K562 (cell line): ENCODE measurements around the gene METTL2B. TPM values are rescaled to one million over a fixed set of nuclear protein-coding genes. Genes with fewer than 3 reads are reported as not detected.

Experiments
- GABPB1 ChIP-seq: sonication (generic); formaldehyde crosslinking; IDR thresholded peaks from 2 replicates; pipeline ENCODE4 v1.8.0; 2022; ENCODE audit warnings: mild to moderate bottlenecking, missing genetic modification reagents
- OTX1 ChIP-seq: fragments of 450-650 bp; formaldehyde crosslinking; IDR thresholded peaks from 2 replicates; pipeline ENCODE4 v1.4.0; 2022; ENCODE audit warnings: mild to moderate bottlenecking
- PTTG1 ChIP-seq: fragments of 450-650 bp; IDR thresholded peaks from 2 replicates; pipeline ENCODE4 v1.6.1; 2016; ENCODE audit warnings: low read depth, mild to moderate bottlenecking, missing genetic modification characterization, missing compliant biosample characterization
- SIX5 ChIP-seq, 2 experiments: IDR thresholded peaks; 2 replicates each; pipeline ENCODE4 v1.6.1; 2011; ENCODE audit warnings: low read length in 2 of 2, borderline replicate concordance in 1 of 2, low read depth in 1 of 2, mild to moderate bottlenecking in 1 of 2, moderate library complexity in 1 of 2; ENCODE audit not compliant: insufficient read depth in 1 of 2
- ZKSCAN3 ChIP-seq: fragments of 250-450 bp; sonication (Bioruptor Pico); IDR thresholded peaks from 2 replicates; pipeline ENCODE4 v1.4.0; 2020
- ZNF282 ChIP-seq: sonication (generic); formaldehyde crosslinking; IDR thresholded peaks from 2 replicates; pipeline ENCODE4 v1.8.1; 2023; ENCODE audit warnings: missing genetic modification reagents
- ZNF699 ChIP-seq: fragments of 250-450 bp; sonication (Bioruptor Pico); IDR thresholded peaks from 2 replicates; pipeline ENCODE4 v1.8.0; 2021; ENCODE audit warnings: mild to moderate bottlenecking, moderate library complexity; ENCODE audit not compliant: insufficient replicate concordance
- polyA plus RNA-seq, 8 experiments: library from polyadenylated mRNA; depleted of rRNA in 4 of 8; stranded (reverse) in 5 of 8; unstranded in 3 of 8; fragments of >200 nt; fragmentation: Nextera tagmentation in 2 of 8; fragmentation: Illumina TruSeq in 1 of 8; extraction: Ambion mirVana in 2 of 8; extraction: Trizol in 1 of 8; gene quantifications; 2 replicates each; pipeline versions ENCODE4 v1.2.1 to v1.2.3, GENCODE V29; 2011 to 2014; ENCODE audit warnings: inconsistent platforms in 1 of 8, missing spikeins in 1 of 8
- total RNA-seq, 7 experiments: library from RNA; depleted of rRNA in 6 of 7; stranded (reverse); fragments of >200 nt in 6 of 7; fragmentation: Illumina TruSeq in 2 of 7; extraction: Trizol in 2 of 7; gene quantifications; 2 replicates each; pipeline versions ENCODE4 v1.2.1 to v1.2.3, GENCODE V29; 2011 to 2021; ENCODE audit warnings: low replicate concordance in 1 of 7
- TF ChIP-seq, protein P1 (sequence below): fragments of 450-650 bp; formaldehyde crosslinking; IDR thresholded peaks from 2 replicates; pipeline ENCODE4 v1.4.0; 2020; ENCODE audit warnings: mild to moderate bottlenecking, moderate library complexity
- TF ChIP-seq, protein P2 (sequence below): IDR thresholded peaks from 2 replicates; pipeline ENCODE4 v1.6.1; 2011; ENCODE audit warnings: borderline replicate concordance, low read depth, mild to moderate bottlenecking, moderate library complexity, low read length; ENCODE audit not compliant: insufficient read depth, poor library complexity, severe bottlenecking
- TF ChIP-seq, protein P3 (sequence below), 2 experiments: fragments of 450-650 bp in 1 of 2; sonication (generic) in 1 of 2; formaldehyde crosslinking; conservative IDR thresholded peaks; 2 replicates each; pipeline versions ENCODE4 v1.4.0 to v1.8.1; 2020 to 2022; ENCODE audit warnings: mild to moderate bottlenecking in 1 of 2, missing genetic modification reagents in 1 of 2

The METTL2B gene
- total and polyA plus RNA-seq, 9 of the 15 experiments (the other 6 are each of a cell fraction or from before 2014, with no cell fraction given), result 35.9 to 95.7 (median 79.2) TPM

DNA sequence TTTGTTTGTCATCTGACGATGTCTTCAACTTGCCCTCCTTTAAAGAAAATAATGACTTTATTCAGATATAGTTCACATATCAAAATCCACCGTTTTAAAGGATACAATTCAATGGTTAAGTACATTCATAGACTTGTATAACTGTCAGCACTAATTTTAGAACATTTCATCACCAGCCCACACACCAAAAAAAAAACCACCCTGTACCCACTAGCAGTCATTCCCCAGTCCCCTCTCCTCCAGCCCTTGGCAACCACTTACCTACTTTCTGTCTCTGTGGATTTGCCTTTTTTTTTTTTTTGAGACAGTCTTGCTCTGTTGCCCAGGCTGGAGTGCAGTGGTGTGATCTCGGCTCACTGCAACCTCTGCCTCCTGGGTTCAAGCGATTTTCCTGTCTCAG, 26.1 kb upstream of the METTL2B start (continued):
- TF ChIP-seq, protein P1, sequence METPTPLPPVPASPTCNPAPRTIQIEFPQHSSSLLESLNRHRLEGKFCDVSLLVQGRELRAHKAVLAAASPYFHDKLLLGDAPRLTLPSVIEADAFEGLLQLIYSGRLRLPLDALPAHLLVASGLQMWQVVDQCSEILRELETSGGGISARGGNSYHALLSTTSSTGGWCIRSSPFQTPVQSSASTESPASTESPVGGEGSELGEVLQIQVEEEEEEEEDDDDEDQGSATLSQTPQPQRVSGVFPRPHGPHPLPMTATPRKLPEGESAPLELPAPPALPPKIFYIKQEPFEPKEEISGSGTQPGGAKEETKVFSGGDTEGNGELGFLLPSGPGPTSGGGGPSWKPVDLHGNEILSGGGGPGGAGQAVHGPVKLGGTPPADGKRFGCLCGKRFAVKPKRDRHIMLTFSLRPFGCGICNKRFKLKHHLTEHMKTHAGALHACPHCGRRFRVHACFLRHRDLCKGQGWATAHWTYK (CRISPR knock-in tag), result no peak
- TF ChIP-seq, protein P2, sequence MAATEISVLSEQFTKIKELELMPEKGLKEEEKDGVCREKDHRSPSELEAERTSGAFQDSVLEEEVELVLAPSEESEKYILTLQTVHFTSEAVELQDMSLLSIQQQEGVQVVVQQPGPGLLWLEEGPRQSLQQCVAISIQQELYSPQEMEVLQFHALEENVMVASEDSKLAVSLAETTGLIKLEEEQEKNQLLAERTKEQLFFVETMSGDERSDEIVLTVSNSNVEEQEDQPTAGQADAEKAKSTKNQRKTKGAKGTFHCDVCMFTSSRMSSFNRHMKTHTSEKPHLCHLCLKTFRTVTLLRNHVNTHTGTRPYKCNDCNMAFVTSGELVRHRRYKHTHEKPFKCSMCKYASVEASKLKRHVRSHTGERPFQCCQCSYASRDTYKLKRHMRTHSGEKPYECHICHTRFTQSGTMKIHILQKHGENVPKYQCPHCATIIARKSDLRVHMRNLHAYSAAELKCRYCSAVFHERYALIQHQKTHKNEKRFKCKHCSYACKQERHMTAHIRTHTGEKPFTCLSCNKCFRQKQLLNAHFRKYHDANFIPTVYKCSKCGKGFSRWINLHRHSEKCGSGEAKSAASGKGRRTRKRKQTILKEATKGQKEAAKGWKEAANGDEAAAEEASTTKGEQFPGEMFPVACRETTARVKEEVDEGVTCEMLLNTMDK, result no peak
- TF ChIP-seq PTTG1 (tag), result no peak
- TF ChIP-seq ZKSCAN3, result no peak
- TF ChIP-seq OTX1 (CRISPR knock-in tag), result no peak
- TF ChIP-seq, protein P3, sequence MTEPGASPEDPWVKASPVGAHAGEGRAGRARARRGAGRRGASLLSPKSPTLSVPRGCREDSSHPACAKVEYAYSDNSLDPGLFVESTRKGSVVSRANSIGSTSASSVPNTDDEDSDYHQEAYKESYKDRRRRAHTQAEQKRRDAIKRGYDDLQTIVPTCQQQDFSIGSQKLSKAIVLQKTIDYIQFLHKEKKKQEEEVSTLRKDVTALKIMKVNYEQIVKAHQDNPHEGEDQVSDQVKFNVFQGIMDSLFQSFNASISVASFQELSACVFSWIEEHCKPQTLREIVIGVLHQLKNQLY (CRISPR knock-in tag; conservative IDR thresholded peaks at IDR 0.05), result no peak
- TF ChIP-seq ZNF699 (CRISPR knock-in tag), result no peak
- no peak for TF ChIP-seq GABPB1 (CRISPR knock-in tag)
- TF ChIP-seq SIX5 (IDR thresholded peaks at IDR 0.05; ENCODE audit: borderline replicate concordance in 1 of 2, insufficient read depth in 1 of 2, low read depth in 1 of 2, low read length in 2 of 2), result no peak
- no peak for TF ChIP-seq ZNF282
- TF ChIP-seq, all 486 proteins: peak for 0
